Chondrocyte (in vitro differentiated cells): ENCODE data around the gene DCBLD2. TPM values are rescaled to one million over a fixed set of nuclear protein-coding genes. Genes with fewer than 3 reads are reported as not detected.

Experiments used
- DNase-seq: peaks from one replicate; pipeline ENCODE4 v3.0.0; 2021; ENCODE audit warnings: mixed read lengths, low spot score
- H3K27ac Mint-ChIP-seq: one replicate; pipeline ENCODE4 v1.8.0; 2021; ENCODE audit warnings: mild to moderate bottlenecking, moderate library complexity, mixed read lengths; ENCODE audit not compliant: unreplicated experiment
- H3K27me3 Mint-ChIP-seq: 2 replicates; pipeline ENCODE4 v1.8.0; 2021; ENCODE audit warnings: low read depth, mixed read lengths
- H3K36me3 Mint-ChIP-seq: 2 replicates; pipeline ENCODE4 v1.8.0; 2021; ENCODE audit warnings: low read depth, mixed read lengths
- H3K4me1 Mint-ChIP-seq: 2 replicates; pipeline ENCODE4 v1.8.0; 2021; ENCODE audit warnings: low read depth, mild to moderate bottlenecking, mixed read lengths
- H3K4me3 Mint-ChIP-seq: one replicate; pipeline ENCODE4 v1.8.0; 2021; ENCODE audit warnings: mild to moderate bottlenecking, moderate library complexity, mixed read lengths; ENCODE audit not compliant: unreplicated experiment
- H3K9me3 Mint-ChIP-seq: 2 replicates; pipeline ENCODE4 v1.8.0; 2021; ENCODE audit warnings: low read depth, mixed read lengths
- CTCF ChIP-seq: fragments of 200-600 bp; sonication (generic); IDR thresholded peaks from 2 replicates; pipeline ENCODE4 v1.5.0; 2021; ENCODE audit warnings: antibody characterized with exemption, mild to moderate bottlenecking, moderate library complexity
- long read RNA-seq: library from polyadenylated mRNA; stranded (forward); transcript quantifications from one replicate; pipeline ENCODE4 v2.0.0, GENCODE V29; 2021
- total RNA-seq: library from RNA; stranded (reverse); gene quantifications from 3 replicates; pipeline ENCODE4 v1.2.1, GENCODE V29; 2021

DCBLD2 gene, protein sequence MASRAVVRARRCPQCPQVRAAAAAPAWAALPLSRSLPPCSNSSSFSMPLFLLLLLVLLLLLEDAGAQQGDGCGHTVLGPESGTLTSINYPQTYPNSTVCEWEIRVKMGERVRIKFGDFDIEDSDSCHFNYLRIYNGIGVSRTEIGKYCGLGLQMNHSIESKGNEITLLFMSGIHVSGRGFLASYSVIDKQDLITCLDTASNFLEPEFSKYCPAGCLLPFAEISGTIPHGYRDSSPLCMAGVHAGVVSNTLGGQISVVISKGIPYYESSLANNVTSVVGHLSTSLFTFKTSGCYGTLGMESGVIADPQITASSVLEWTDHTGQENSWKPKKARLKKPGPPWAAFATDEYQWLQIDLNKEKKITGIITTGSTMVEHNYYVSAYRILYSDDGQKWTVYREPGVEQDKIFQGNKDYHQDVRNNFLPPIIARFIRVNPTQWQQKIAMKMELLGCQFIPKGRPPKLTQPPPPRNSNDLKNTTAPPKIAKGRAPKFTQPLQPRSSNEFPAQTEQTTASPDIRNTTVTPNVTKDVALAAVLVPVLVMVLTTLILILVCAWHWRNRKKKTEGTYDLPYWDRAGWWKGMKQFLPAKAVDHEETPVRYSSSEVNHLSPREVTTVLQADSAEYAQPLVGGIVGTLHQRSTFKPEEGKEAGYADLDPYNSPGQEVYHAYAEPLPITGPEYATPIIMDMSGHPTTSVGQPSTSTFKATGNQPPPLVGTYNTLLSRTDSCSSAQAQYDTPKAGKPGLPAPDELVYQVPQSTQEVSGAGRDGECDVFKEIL
- total RNA-seq: 51.8 to 64.1 TPM (median 63.2 TPM) in 3 replicates
- long read RNA-seq, full-length matches to known transcripts: 87 of 134 reads
- long read RNA-seq, partial matches to known transcripts: 8 of 134 reads
- long read RNA-seq, other reads (novel, unspliced or antisense): 39 of 134 reads

DNA sequence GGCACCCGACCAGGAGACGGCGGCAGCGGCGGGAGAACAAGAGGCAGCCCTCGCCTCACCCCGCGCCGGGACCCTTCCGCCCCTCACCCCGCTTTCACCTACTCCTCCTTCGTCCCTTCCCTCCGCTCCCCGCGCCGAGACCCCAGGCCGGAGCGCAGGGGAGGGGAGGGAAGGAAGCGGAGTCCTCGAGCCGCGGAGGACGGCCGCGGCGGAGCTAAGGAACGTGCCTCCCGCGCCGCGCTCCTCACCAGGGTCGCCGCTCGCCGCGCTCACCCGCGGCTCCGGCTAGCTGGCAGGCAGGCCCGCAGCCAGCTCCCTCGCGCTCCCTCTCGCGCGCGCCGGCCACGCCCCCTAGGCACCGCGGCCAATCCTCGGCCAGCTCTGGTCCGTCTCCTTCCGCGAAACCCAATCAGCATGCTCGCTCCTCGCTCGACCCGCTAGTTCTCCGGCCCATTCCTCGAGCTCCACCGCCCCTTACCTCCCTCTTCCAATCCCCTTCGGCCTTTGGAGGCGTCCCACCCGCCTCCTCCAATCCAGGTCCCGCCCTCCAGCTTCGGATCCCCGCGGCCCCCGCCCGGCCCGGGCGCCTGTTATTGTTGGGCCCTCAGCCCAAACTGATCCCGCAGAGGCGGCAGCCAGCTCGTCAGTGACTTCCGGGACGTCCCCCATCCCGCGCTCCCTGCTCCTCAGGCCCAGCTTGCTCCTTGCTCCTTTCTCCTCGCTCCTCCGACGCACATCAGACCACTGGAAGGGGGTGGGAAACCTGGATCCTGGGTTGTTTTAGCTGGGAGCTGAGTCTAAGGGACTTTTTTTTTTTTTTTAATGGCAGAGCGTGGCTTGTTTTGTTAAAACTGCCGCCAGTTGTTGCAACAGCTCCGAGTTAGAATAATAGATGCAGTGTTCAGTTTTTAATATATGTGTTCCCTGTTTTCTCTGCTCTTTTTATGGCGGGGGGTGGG, at the start of gene DCBLD2:
DCBLD2 (minus strand) TSS at position 304 of the 959 bp plus-strand sequence. CDS start 369 bp downstream, outside the sequence.
- Mint-ChIP-seq H3K27ac (peak within 1 kb of the TSS; percentile 97), H3K36me3 (no peaks in the 10 kb centered on the region), H3K4me1 (peaks cover 45% of the 10 kb centered on the region), H3K4me3 (peak within 1 kb of the TSS; percentile 94), H3K9me3 (no peaks in the 10 kb centered on the region), H3K27me3 (no peaks in the 10 kb centered on the region)
- DNase-seq: peak; percentile 99
- no peak for TF ChIP-seq CTCF

GRCh38 chr3:98945666-98946065, 44.2 kb upstream of the DCBLD2 start:
- no peak overlapping the region for H3K4me3 Mint-ChIP-seq
- no peaks in the 10 kb centered on the region for H3K4me1 Mint-ChIP-seq
- TF ChIP-seq CTCF: no peak
- H3K27ac Mint-ChIP-seq: no peak overlapping the region
- no peak for DNase-seq
- no peaks in the 10 kb centered on the region for H3K27me3 Mint-ChIP-seq
- peaks cover 5% of the 10 kb centered on the region for H3K36me3 Mint-ChIP-seq
- peaks cover 27% of the 10 kb centered on the region for H3K9me3 Mint-ChIP-seq

DNA sequence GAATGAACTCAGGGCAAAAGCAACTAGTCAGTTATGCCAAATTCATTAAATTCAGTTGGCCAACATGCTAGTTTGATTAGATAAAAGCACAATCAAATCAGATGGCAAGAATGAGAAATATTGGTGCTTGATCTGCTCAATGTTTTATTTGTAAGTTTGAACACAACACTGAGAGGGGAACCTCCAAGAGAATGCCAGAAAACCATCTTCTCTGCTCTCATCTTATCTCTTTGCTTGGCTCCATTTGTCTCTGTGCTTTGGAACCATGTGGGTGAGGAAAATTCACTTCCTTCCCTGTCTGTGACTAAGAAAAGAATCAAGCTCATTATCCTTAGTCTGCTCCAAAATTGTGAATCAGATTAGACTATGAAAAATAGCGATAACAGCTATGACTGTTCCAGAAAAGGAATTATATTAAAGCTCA, 43.6 kb upstream of the DCBLD2 start:
- DNase-seq: no peak
- Mint-ChIP-seq H3K4me1 (no peaks in the 10 kb centered on the region), H3K9me3 (peaks cover 26% of the 10 kb centered on the region), H3K27me3 (no peaks in the 10 kb centered on the region), H3K27ac (no peak overlapping the region), H3K36me3 (peaks cover 3% of the 10 kb centered on the region), H3K4me3 (no peak overlapping the region)
- TF ChIP-seq CTCF: no peak

DNA sequence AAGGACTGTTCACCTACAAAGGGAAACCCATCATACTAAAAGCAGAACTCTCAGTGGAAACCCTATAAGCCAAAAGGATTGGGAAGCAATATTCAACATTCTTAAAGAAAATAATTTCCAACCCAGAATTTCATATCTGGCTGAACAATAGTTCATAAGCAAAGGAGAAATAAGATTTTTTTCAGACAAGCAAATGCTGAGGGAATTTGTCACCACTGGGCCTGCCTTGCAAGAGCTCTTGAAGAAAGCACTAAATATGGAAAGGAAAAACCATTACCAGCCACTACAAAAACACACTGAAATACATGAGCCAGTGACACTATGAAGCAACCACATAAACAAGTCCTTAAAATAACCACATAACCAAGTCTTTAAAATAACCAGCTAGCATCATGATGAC, 28.9 kb upstream of the DCBLD2 start:
- no peak for DNase-seq
- peaks cover 19% of the 10 kb centered on the region for H3K36me3 Mint-ChIP-seq
- no peak overlapping the region for H3K4me3 Mint-ChIP-seq
- no peaks in the 10 kb centered on the region for H3K4me1 Mint-ChIP-seq
- H3K27me3 Mint-ChIP-seq: peaks cover 2% of the 10 kb centered on the region
- peaks cover 30% of the 10 kb centered on the region for H3K9me3 Mint-ChIP-seq
- TF ChIP-seq CTCF: no peak
- H3K27ac Mint-ChIP-seq: no peak overlapping the region
